A549 (cell line): ENCODE results near the gene TMEM164. TPM values are rescaled to one million over a fixed set of nuclear protein-coding genes. Genes with fewer than 3 reads are reported as not detected.
"Not testable (repeated sequence)": the region's sequence is repeated elsewhere in the genome, so short reads cannot be mapped to it uniquely, and the experiment has no call there.

ENCODE experiments used
- ATAC-seq, 2 experiments: fragments of 200-7000 bp in 1 of 2; fragments of >200 bp in 1 of 2; cut with Nextera tagmentation in 1 of 2; cut with Tn5 transposase in 1 of 2; 3 replicates each; pipeline versions ENCODE4 v1.8.0 to v1.9.1; 2018 to 2020; ENCODE audit warnings: mild to moderate bottlenecking in 1 of 2, moderate library complexity in 1 of 2
- CTCF ChIA-PET: fragments of 300-600 bp; sonication (Branson Sonifier 250); formaldehyde crosslinking; extraction: SDS; loops from one replicate; lab custom pipeline; 2021; ENCODE audit warnings: antibody characterized with exemption, inconsistent platforms; lab: Yijun Ruan, JAX
- POLR2A ChIA-PET: fragments of 350-600 bp; formaldehyde crosslinking; extraction: SDS; loops from one replicate; lab custom pipeline; 2021; ENCODE audit warnings: antibody characterized with exemption, inconsistent platforms; lab: Yijun Ruan, JAX
- DNase-seq, 2 experiments: peaks; one replicate each; pipeline versions ENCODE4 v3.0.0 to v3.0.0-alpha.2; 2011 to 2016; ENCODE audit warnings: low read depth in 1 of 2, low spot score in 1 of 2
- FAIRE-seq: peaks from 2 replicates; lab custom pipeline; 2011; peaks lifted over from hg19 to GRCh38; lab: Jason Lieb, UNC
- H3K27ac ChIP-seq, 2 experiments: fragments of >200 bp; sonication (Bioruptor Twin); formaldehyde crosslinking; 3 replicates each; pipeline ENCODE4 v1.5.1; 2016 to 2017
- H3K4me1 ChIP-seq: fragments of >200 bp; sonication (Bioruptor Twin); formaldehyde crosslinking; 3 replicates; pipeline ENCODE4 v1.6.1; 2016
- H3K4me2 ChIP-seq: fragments of >200 bp; sonication (Bioruptor Twin); formaldehyde crosslinking; 3 replicates; pipeline ENCODE4 v1.6.1; 2016
- H3K4me3 ChIP-seq: fragments of >200 bp; sonication (Bioruptor Twin); formaldehyde crosslinking; 3 replicates; pipeline ENCODE4 v1.5.1; 2016
- H3K9me3 ChIP-seq: fragments of >200 bp; sonication (Bioruptor Twin); formaldehyde crosslinking; 3 replicates; pipeline ENCODE4 v1.6.1; 2016
- ATOH8 ChIP-seq: fragments of 250-450 bp; sonication (Bioruptor Pico); IDR thresholded peaks from 2 replicates; pipeline ENCODE4 v1.5.0; 2020; ENCODE audit warnings: low read depth, mild to moderate bottlenecking, moderate library complexity
- BHLHE40 ChIP-seq: IDR thresholded peaks from 2 replicates; pipeline ENCODE4 v1.6.1; 2012; ENCODE audit warnings: low read depth, low read length, inconsistent platforms
- CBX8 ChIP-seq: fragments of 200-600 bp; sonication (generic); IDR thresholded peaks from 2 replicates; pipeline ENCODE4 v1.6.1; 2016
- CHD2 ChIP-seq: fragments of 150-350 bp; IDR thresholded peaks from 2 replicates; pipeline ENCODE4 v1.6.1; 2014; ENCODE audit warnings: low read length; ENCODE audit not compliant: partially characterized antibody
- E2F6 ChIP-seq: IDR thresholded peaks from 2 replicates; pipeline ENCODE4 v1.6.1; 2012; ENCODE audit warnings: low read depth, borderline replicate concordance
- EHF ChIP-seq: fragments of 250-450 bp; sonication (Bioruptor Pico); IDR thresholded peaks from 2 replicates; pipeline ENCODE4 v1.5.0; 2020; ENCODE audit warnings: mild to moderate bottlenecking
- EHMT2 ChIP-seq: fragments of 200-600 bp; sonication (generic); IDR thresholded peaks from 2 replicates; pipeline ENCODE4 v1.6.1; 2016; ENCODE audit warnings: antibody characterized with exemption, low read depth, mild to moderate bottlenecking, moderate library complexity
- FOSB ChIP-seq: fragments of 250-450 bp; sonication (Bioruptor Pico); IDR thresholded peaks from 2 replicates; pipeline ENCODE4 v1.5.0; 2020; ENCODE audit warnings: mild to moderate bottlenecking, moderate library complexity
- HOXA7 ChIP-seq: fragments of 250-450 bp; sonication (Bioruptor Pico); IDR thresholded peaks from 2 replicates; pipeline ENCODE4 v1.5.0; 2020; ENCODE audit warnings: mild to moderate bottlenecking, moderate library complexity
- KDM5A ChIP-seq: fragments of 200-600 bp; sonication (generic); IDR thresholded peaks from 2 replicates; pipeline ENCODE4 v1.6.1; 2016; ENCODE audit warnings: antibody characterized with exemption, mild to moderate bottlenecking
- MAFK ChIP-seq: fragments of 450-650 bp; IDR thresholded peaks from 2 replicates; pipeline ENCODE4 v1.6.1; 2014; ENCODE audit not compliant: partially characterized antibody
- MAZ ChIP-seq: fragments of 150-350 bp; IDR thresholded peaks from 2 replicates; pipeline ENCODE4 v1.6.1; 2014; ENCODE audit warnings: antibody characterized with exemption, low read depth, low read length, borderline replicate concordance
- NPAS2 ChIP-seq: fragments of 250-450 bp; sonication (Bioruptor Pico); IDR thresholded peaks from 2 replicates; pipeline ENCODE4 v1.8.0; 2022; ENCODE audit warnings: mild to moderate bottlenecking, moderate library complexity, borderline replicate concordance
- NR3C1 ChIP-seq: fragments of >200 bp; sonication (Bioruptor Twin); formaldehyde crosslinking; IDR thresholded peaks from 3 replicates; pipeline ENCODE4 v1.6.1; 2017
- RAD21 ChIP-seq, 2 experiments: fragments of >200 bp in 1 of 2; sonication (Bioruptor Twin) in 1 of 2; formaldehyde crosslinking in 1 of 2; IDR thresholded peaks in 1 of 2; conservative IDR thresholded peaks in 1 of 2; 2 replicates in 1 of 2; 3 replicates in 1 of 2; pipeline ENCODE4 v1.6.1; 2012 to 2018; ENCODE audit warnings: inconsistent platforms in 1 of 2
- RARB ChIP-seq: fragments of 250-450 bp; sonication (Bioruptor Pico); IDR thresholded peaks from 2 replicates; pipeline ENCODE4 v1.8.0; 2021; ENCODE audit warnings: mild to moderate bottlenecking, moderate library complexity
- ZC3H11A ChIP-seq: fragments of 450-650 bp; IDR thresholded peaks from 2 replicates; pipeline ENCODE4 v1.6.1; 2014; ENCODE audit warnings: antibody characterized with exemption, mild to moderate bottlenecking
- ZFP36 ChIP-seq: fragments of 450-650 bp; IDR thresholded peaks from 2 replicates; pipeline ENCODE4 v1.6.1; 2014; ENCODE audit warnings: borderline replicate concordance; ENCODE audit not compliant: partially characterized antibody
- ZNF302 ChIP-seq: fragments of 250-450 bp; sonication (Bioruptor Pico); IDR thresholded peaks from 2 replicates; pipeline ENCODE4 v1.9.0; 2021; ENCODE audit warnings: inconsistent platforms, mild to moderate bottlenecking, moderate library complexity
- WGBS: methylation state at CpG from one replicate; pipeline ENCODE4 v1.1.6; 2017; ENCODE audit errors: missing lambda C conversion rate; 5-methylcytosine and 5-hydroxymethylcytosine counted together
- polyA plus RNA-seq, 4 experiments: library from polyadenylated mRNA; depleted of rRNA in 3 of 4; stranded (reverse); fragments of >200 nt; fragmentation: RNase III in 1 of 4; extraction: RNeasy Plus Mini Kit Qiagen cat#74134 plus additional on column Dnase treatment in 1 of 4; gene quantifications; 2 replicates in 3 of 4; 3 replicates in 1 of 4; pipeline ENCODE4 v1.2.3, GENCODE V29; 2011 to 2017
- TF ChIP-seq, protein P1 (sequence below): IDR thresholded peaks from 2 replicates; pipeline ENCODE4 v1.6.1; 2012

TMEM164 gene
- polyA plus RNA-seq, 2 of the 4 experiments (the other 2 are of a cell fraction): 32.0 to 43.7 TPM

DNA sequence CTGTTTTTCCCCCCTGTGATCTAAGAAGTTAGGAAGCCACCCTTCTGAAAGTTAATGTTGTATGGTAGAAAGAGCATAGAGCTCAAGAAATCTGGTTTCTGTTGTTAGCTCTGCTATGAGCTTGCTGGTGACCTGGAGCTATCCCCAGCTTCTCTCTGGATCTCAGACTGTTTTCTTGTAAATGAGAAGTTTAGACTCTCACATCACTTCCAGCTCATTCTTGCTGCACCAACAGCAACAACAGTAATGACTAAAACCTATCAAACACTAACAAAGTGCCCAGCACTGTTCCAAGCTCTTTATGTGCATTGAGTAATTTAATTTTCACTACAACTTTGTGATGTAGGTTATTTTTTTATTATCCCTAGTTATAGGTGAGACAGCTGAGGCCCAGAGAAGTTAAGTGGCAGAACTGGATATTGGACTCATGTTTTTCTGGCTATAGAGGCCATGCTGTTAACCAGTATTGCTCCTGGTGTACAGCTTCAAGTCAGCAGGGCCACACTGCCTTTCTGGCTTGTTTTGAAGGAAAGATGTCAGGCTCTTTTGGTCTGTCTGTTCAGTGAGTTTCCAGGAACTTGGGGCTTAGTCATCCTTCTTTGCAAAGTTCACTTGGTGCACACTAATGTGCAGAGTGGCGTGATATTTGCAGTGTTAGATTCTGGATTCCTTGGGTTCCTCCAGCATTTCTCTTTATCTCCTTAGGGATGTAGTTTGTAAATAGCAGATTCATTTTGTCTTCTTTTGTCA is 27.8 kb upstream of the TMEM164 start:
- WGBS: 60% methylated on average over 1 of the region's 1 CpG
- POLR2A ChIA-PET: no interaction called here
- CTCF ChIA-PET: interaction anchor here (1.1 kb wide), 1 partner anchor 12 kb away, joined by 4 read pairs; no protein-coding TSS in a partner anchor
- peak; percentile 88 for FAIRE-seq
- Histone ChIP-seq H3K4me2 (no peak overlapping the region), H3K4me3 (no peak overlapping the region), H3K4me1 (no peaks in the 10 kb centered on the region), H3K27ac (no peak overlapping the region), H3K9me3 (no peaks in the 10 kb centered on the region)
- no peak for DNase-seq
- no peak for ATAC-seq
- TF ChIP-seq MAZ (no peak), KDM5A (no peak), EHF (no peak)

DNA sequence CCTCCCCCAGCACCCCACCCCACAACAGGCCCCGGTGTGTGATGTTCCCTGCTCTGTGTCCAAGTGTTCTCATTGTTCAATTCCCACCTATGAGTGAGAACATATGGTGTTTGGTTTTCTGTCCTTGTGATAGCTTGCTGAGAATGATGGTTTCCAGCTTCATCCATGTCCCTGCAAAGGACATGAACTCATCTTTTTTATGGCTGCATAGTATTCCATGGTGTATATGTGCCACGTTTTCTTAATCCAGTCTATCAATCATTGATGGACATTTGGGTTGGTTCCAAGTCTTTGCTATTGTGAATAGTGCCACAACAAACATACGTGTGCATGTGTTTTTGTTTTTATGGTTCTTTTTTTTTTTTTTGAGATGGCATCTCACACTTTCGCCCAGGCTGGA is 17.7 kb upstream of the TMEM164 start:
- POLR2A ChIA-PET, DNase-seq, H3K4me3 ChIP-seq, H3K9me3 ChIP-seq, H3K27ac ChIP-seq, CTCF ChIA-PET, FAIRE-seq, ATAC-seq, H3K4me1 ChIP-seq, H3K4me2 ChIP-seq: not testable (repeated sequence)
- WGBS: 63% methylated on average over 4 of the region's 4 CpGs

DNA sequence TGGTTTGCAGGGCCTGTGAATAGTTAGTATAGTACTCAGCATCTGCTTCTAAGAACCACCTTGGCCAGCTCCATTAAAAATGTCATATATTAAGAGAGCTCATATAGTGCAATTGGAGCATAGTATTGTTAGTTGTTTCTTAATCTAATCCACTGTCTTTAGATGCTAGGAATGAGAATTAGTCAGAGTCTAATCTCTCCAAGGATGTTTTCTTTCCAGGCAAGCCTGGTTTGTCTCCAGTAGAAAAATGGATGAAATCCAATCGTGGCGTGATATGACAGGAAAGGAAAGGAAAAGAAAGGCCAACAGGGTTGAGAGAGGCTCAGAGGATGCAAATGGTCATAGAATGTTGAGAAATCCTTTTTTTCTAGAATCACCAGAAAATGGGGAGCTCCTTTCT is 15.0 kb upstream of the TMEM164 start:
- H3K4me1 ChIP-seq: no peaks in the 10 kb centered on the region
- TF ChIP-seq RARB (CRISPR knock-in tag) (no peak), ZC3H11A (no peak), EHMT2 (no peak), BHLHE40 (no peak), ZNF302 (CRISPR knock-in tag) (no peak), CHD2 (no peak), CBX8 (no peak), FOSB (CRISPR knock-in tag) (no peak), E2F6 (no peak), ATOH8 (CRISPR knock-in tag) (no peak), HOXA7 (no peak), NPAS2 (CRISPR knock-in tag) (no peak), MAFK (no peak), RAD21 (conservative IDR thresholded peaks at IDR 0.05 in 1 of 2, IDR thresholded peaks at IDR 0.05 in 1 of 2) (no peak), NR3C1 (no peak), EHF (no peak), ZFP36 (no peak)
- TF ChIP-seq, protein P1, sequence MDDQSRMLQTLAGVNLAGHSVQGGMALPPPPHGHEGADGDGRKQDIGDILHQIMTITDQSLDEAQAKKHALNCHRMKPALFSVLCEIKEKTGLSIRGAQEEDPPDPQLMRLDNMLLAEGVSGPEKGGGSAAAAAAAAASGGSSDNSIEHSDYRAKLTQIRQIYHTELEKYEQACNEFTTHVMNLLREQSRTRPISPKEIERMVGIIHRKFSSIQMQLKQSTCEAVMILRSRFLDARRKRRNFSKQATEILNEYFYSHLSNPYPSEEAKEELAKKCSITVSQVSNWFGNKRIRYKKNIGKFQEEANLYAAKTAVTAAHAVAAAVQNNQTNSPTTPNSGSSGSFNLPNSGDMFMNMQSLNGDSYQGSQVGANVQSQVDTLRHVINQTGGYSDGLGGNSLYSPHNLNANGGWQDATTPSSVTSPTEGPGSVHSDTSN: no peak
- TF ChIP-seq, all 56 proteins: peak for 0
- Histone ChIP-seq H3K4me3 (no peak overlapping the region), H3K27ac (no peak overlapping the region), H3K9me3 (no peaks in the 10 kb centered on the region), H3K4me2 (no peak overlapping the region)
- no peak for DNase-seq
- POLR2A ChIA-PET: no interaction called here
- 98% methylated on average over 2 of the region's 2 CpGs for WGBS
- CTCF ChIA-PET: interaction anchor here (0.6 to 1.8 kb wide), 3 partner anchors 33 to 159 kb away, joined by 3 to 5 read pairs (median 3); no protein-coding TSS in a partner anchor
- FAIRE-seq: peak; percentile 18
- no peak for ATAC-seq
